ENCODE results near the gene HSH2D.
"Not testable (repeated sequence)": the region's sequence is repeated elsewhere in the genome, so short reads cannot be mapped to it uniquely, and the experiment has no call there.

Gene HSH2D

GRCh38 chr19:16143399-16144215 is at the start of gene HSH2D:
HSH2D (plus strand) TSS chr19:16143685; CDS start chr19:16148751, 5,066 bp downstream.
- no peak for DNase-seq

- DNase-seq, result peak; percentile 65
Observed at GRCh38 chr19:16094360-16095070, 49.0 kb upstream of the HSH2D start.

GRCh38 chr19:16095071-16095571 is 48.4 kb upstream of the HSH2D start:
- no peak for DNase-seq

GRCh38 chr19:16096280-16096855 is 47.1 kb upstream of the HSH2D start:
- no peak for DNase-seq

GRCh38 chr19:16098416-16098768 is 45.1 kb upstream of the HSH2D start:
- no peak for DNase-seq

GRCh38 chr19:16098821-16099220 is 44.7 kb upstream of the HSH2D start:
- DNase-seq, result no peak

- not testable (repeated sequence) for DNase-seq
Observed at GRCh38 chr19:16099314-16099965, 44.0 kb upstream of the HSH2D start.

- no peak for DNase-seq
Observed at GRCh38 chr19:16100524-16100923, 43.0 kb upstream of the HSH2D start.

GRCh38 chr19:16104722-16105121 is 38.8 kb upstream of the HSH2D start:
- no peak for DNase-seq

- DNase-seq, result no peak
Observed at GRCh38 chr19:16106121-16106520, 37.4 kb upstream of the HSH2D start.

GRCh38 chr19:16111160-16111908 is 32.2 kb upstream of the HSH2D start, which contains the start of gene RAB8A:
RAB8A (plus strand) TSS chr19:16111889; CDS start chr19:16111902, 13 bp downstream.
- DNase-seq, result peak; percentile 100

- DNase-seq, result no peak
Observed at GRCh38 chr19:16111909-16112752, 31.4 kb upstream of the HSH2D start.

GRCh38 chr19:16112778-16113177 is 30.7 kb upstream of the HSH2D start:
- no peak for DNase-seq

GRCh38 chr19:16113727-16114126 is 29.8 kb upstream of the HSH2D start:
- DNase-seq, result no peak

- no peak for DNase-seq
Observed at GRCh38 chr19:16115301-16116039, 28.0 kb upstream of the HSH2D start.

GRCh38 chr19:16116067-16116466 is 27.4 kb upstream of the HSH2D start:
- no peak for DNase-seq

GRCh38 chr19:16117594-16118033 is 25.9 kb upstream of the HSH2D start:
- no peak for DNase-seq

- no peak for DNase-seq
Observed at GRCh38 chr19:16118489-16119033, 24.9 kb upstream of the HSH2D start.

GRCh38 chr19:16119075-16119857 is 24.2 kb upstream of the HSH2D start:
- DNase-seq, result not testable (repeated sequence)
